Choroid plexus epithelial cell (primary cell): Measurements from ENCODE around the gene IL31RA.
A peak's percentile ranks its signal among the peaks of the same experiment; 100 is the strongest.

ENCODE experiments used
- DNase-seq: peaks from one replicate; pipeline ENCODE4 v3.0.0-alpha.2; 2010; ENCODE audit warnings: low read depth
- H3K4me3 ChIP-seq: 2 replicates; pipeline ENCODE4 v1.5.1; 2011; ENCODE audit warnings: low read depth, mild to moderate bottlenecking, control low read depth, low read length, moderate library complexity
- CTCF ChIP-seq: conservative IDR thresholded peaks from 2 replicates; pipeline ENCODE4 v1.5.1; 2011; ENCODE audit warnings: low read depth, mild to moderate bottlenecking, control low read depth, inconsistent platforms, low read length, moderate library complexity

Gene IL31RA

GRCh38 chr5:55851675-55851979 lies 470 bp downstream of the IL31RA start:
- TF ChIP-seq CTCF: no peak
- peak overlapping the region; percentile 39 for H3K4me3 ChIP-seq
- DNase-seq: no peak

GRCh38 chr5:55852503-55852902 lies 1.3 kb downstream of the IL31RA start:
- TF ChIP-seq CTCF: no peak
- no peak overlapping the region for H3K4me3 ChIP-seq
- DNase-seq: peak; percentile 26

DNA sequence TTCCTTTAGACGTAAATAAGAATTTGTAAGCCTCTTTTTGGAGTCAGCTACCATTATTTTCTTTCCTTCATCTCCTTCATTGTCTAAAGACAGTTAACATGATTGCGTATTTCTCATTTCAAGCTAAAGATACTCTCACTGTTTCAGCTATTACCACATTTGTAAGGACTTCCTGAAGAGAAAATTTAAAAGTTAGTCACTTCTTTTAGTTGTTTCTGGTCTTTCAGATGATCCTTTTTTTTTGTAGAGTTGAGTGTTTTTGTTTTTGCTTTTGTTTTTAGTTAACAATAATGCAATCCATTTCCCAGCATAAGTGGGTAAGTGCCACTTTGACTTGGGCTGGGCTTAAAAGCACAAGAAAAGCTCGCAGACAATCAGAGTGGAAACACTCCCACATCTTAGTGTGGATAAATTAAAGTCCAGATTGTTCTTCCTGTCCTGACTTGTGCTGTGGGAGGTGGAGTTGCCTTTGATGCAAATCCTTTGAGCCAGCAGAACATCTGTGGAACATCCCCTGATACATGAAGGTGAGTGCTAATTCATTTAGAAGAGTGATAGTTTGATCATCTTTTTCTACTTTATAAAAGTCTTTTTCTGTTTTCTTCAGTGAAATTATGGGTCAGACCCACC lies 2.0 kb downstream of the IL31RA start:
- no peak for TF ChIP-seq CTCF
- no peak overlapping the region for H3K4me3 ChIP-seq
- peak; percentile 37 for DNase-seq

- H3K4me3 ChIP-seq: no peak overlapping the region
- DNase-seq: peak; percentile 40
- no peak for TF ChIP-seq CTCF
Observed at GRCh38 chr5:55853818-55854217, 2.7 kb downstream of the IL31RA start.

GRCh38 chr5:55855509-55855908 lies 4.4 kb downstream of the IL31RA start:
- DNase-seq: peak; percentile 57
- peak; percentile 42 for TF ChIP-seq CTCF

GRCh38 chr5:55856516-55857246 lies 5.5 kb downstream of the IL31RA start:
- H3K4me3 ChIP-seq: no peak overlapping the region
- TF ChIP-seq CTCF: no peak
- DNase-seq: peak; percentile 32

More at GRCh38 chr5:55855509-55855908, 4.4 kb downstream of the IL31RA start:
- no peak overlapping the region for H3K4me3 ChIP-seq

DNA sequence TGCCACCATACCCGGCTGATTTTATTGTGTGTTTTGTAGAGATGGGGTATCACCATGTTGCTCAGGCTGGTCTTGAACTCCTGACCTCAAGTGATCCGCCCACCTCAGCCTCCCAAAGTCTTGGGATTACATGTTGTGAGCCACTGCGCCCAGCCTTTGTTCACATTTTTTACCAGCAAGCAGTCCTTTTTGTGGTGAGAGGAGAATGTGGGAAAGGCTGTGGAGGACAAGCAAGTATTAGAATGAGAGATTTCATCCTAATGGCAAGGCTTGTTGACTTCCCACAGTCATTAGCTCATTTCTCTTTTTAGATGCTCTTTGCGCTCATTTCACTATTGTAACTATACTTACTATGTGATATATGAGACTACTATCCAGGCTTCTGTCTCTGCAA lies 6.1 kb downstream of the IL31RA start:
- no peak for TF ChIP-seq CTCF
- no peak overlapping the region for H3K4me3 ChIP-seq
- peak; percentile 44 for DNase-seq
